CD4-positive, alpha-beta T cell treated with Interleukin-15 for 1 hour (primary cell): ENCODE measurements around the gene TMX2.
"Not testable (repeated sequence)": the region's sequence is repeated elsewhere in the genome, so short reads cannot be mapped to it uniquely, and the experiment has no call there.

Experiments
- DNase-seq: peaks from one replicate; pipeline ENCODE4 v3.0.0-alpha.2; 2020

Gene TMX2

DNA sequence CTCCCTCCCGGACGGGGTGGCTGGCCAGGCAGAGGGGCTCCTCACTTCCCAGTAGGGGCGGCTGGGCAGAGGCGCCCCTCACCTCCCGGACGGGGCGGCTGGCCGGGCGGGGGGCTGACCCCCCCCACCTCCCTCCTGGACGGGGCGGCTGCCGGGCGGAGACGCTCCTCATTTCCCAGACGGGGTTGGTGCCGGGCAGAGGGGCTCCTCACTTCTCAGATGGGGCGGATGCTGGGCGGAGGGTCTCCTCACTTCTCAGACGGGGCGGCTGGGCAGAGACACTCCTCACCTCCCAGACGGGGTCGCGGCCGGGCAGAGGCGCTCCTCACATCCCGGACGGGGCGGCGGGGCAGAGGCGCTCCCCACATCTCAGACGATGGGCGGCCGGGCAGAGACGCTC, 4.3 kb downstream of the TMX2 start:
- not testable (repeated sequence) for DNase-seq

DNA sequence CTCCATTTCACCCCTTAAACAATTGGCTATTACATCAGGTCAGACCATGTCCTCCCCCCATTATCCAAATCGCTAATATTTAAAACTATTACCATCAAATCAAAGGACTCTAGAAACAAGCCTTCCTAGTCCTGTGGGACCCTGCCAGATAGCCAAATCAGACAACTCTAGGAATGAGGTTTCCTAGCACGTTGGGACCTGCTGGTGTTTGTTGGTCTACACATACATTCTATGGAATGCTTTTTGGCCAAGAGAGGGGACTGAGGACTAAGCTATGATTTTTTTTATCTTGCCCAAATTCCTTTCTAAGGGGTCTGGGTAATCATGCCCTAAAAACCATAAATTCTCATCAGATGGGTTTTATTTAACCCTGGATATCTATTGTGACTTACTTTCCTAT, 14.8 kb downstream of the TMX2 start:
- no peak for DNase-seq

DNA sequence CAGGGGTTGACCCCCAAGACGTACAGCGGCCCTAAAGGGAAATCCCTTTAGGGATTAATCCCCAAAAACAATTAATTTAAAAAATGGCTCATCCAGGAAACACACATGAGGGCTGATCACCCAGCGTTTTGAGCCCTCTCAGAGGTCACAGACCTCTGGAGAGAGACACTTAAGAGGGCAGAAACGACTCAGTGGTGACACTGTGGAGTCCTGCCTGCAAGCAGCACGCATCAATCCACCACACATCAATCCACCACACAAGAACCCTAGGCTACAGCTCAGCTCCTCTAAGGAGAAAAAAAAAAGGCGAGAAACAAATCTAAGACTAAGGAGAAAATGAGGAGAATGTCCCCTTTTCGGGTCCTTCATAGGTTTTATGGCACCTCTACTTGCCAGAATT, 16.4 kb downstream of the TMX2 start:
- no peak for DNase-seq

DNA sequence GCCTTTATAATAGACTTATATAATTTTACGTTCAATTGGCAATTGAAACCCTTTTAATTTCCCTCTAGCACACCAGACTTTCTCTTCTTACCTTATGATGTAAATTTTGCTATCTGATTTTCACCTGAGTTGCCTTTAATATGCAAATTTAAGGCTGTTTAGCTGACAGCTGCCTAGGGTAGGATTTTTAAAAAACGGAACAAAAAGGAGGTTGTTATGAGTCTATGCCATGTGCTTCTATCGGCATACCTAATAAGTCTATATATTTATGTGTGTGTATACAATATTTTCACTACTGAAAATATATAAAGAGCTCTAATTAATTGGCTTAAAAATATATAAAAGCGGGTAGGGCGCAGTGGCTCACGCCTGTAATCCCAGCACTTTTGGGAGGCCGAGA, 17.1 kb downstream of the TMX2 start:
- DNase-seq, result no peak

DNA sequence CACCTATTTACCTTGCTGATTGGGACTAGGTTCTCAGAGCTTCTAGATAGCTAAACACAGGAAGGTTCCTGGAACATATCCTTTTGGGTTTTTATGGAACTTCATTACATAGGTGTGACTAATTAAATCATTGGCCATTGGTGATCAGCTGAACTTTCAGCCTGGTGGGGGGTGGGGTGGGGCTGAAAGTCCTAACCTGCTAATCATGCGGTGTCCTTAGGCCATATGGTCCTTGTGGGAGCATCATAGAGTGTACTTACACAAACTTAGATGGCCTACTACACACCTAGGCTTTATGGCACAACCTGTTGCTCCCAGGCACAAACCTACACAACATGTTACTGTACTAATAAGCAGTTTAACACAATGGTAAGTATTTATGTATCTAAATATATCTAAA, 20.3 kb downstream of the TMX2 start:
- no peak for DNase-seq

DNA sequence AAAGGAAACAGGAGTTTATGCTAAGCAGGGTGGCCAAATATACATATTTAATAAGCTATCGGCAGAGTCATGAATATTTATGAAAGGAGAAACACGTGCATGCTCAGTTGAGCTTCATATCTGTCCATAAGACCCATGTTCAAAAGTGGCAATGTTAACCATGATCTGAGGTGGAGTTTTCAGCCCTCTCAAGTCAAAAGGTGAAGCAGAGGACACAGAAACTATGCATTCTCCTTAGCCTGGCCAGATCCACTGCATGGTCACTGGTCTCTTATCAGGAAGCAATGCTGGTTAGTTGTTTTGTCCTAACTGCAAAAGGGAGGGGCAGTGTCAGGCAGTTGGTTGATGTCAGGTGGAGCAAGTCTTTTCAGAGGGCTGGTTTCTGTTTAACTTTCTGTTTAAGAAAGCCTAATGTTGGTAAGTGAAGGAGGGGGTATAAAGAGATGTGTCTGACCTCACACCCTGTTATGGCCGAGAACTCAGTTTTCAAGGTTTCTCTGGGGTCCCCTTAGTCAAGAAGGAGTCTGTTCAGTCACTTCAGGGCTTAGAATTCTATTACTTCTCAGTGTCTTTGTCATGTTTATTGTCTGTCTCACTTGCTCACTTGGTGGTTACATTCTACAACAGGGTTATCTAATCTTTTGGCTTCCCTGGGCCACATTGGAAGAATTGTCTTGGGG, 23.4 kb downstream of the TMX2 start:
- no peak for DNase-seq

DNA sequence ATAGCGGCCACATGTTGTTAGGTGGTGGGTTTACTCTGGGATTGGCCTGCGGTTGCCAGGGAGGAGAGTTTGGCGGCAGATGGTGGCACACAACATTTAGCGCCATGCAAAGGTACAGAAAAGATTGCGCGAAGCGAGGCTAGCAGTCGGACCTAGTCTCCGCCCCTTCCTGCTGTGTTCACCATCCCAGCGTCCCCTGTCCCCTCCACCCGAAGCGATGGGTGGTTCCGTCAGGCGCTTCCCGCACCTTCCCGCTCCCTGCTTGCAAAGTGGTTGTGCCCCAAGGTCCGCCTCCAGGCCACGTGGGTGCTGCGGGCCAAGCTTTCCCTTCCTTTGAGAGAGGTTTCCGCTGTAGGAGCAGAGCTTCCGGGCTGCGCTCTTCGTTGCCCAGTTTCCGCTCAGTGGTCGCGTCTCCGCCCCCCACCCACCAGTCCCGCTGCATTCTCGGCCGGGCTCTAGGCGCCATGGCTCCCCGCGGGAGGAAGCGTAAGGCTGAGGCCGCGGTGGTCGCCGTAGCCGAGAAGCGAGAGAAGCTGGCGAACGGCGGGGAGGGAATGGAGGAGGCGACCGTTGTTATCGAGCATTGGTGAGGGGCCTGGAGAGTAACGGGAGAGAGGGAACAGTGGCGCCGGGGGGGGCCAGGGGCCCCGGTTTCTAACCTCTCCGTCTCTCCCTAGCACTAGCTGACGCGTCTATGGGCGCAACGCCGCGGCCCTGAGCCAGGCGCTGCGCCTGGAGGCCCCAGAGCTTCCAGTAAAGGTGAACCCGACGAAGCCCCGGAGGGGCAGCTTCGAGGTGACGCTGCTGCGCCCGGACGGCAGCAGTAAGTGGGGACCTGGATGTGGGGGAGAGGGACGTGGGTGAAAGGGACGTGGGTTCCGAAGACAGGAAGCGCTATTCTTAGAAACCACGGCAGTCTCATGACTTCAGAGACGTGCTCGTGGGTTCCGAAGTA, 29.0 kb downstream of the TMX2 start, which contains the start of gene SELENOH:
Gene SELENOH, plus strand, starts transcription at position 360 of the 955 bp plus-strand sequence. Its CDS starts 105 bp downstream, at position 465.
- peak; percentile 92 for DNase-seq

DNA sequence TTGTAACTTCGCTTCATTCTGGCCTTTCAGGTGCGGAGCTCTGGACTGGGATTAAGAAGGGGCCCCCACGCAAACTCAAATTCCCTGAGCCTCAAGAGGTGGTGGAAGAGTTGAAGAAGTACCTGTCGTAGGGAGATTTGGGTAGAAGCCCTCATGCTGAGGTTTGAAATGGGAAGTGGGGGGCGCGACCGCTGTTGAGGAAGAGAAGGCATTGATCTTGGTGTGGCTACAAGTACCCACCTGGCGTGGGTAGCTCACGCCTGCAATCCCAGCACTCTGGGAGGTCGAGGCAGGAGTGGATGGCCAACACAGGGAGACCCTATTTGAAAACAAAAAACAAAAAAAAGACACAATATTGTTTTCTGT, 29.7 kb downstream of the TMX2 start:
- no peak for DNase-seq

DNA sequence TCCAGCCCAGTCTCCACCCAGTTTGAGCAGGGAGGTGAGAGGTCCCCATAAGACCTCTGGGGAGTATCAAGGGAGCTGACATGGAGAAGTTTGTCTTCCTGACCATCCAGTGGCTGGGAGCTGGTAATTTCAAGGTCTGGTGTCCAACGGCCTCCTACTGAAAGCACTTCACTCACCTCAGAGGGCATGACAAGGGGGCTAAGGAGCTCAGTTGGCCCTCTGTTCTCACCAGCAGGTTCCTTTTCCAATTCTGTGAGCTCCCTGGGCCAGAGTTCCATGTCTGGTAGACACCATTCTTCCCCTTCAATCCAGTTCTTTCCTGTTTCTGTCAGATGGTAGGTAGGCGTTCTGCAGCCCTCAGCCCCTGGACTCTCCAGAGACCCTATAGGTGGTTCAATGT, 32.0 kb downstream of the TMX2 start:
- DNase-seq, result no peak

DNA sequence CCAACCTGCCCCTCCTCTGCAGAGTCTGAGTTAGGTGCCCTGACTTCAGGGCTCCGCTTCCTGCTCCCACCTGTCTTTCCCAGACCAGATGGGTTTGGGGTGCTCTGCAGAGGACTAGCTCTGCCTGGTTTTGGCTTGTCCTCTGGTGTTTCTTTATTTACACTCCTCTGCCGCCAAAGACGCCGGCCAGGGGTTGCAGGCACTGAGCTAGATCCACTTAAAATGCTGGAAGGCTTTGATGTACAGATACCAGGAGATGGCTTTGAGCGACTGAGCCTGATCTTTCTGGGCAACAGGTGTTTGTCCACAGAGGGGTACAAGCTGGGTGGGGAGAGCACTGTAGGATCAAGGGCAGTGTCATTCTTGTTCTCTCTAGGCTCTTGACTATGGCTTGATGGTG, 32.8 kb downstream of the TMX2 start:
- DNase-seq, result no peak

DNA sequence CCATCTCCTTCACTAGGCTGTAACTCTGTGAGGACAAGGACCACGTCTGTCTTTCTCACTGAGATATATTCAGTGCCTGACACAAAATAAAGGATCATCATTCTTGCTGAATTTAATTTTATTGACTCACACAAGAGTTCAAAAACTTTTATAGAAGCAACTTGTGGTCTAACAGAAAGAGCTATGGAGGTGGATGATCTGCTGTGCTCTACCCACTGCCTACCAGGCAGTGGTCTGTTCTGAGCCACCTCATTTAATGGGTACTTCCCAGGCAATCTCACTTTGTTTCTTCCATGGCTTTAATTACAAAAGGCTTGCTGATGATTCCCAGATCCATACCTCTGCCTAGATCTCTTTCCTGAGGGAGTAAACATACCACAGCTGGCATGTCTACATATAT, 34.5 kb downstream of the TMX2 start:
- DNase-seq, result no peak

DNA sequence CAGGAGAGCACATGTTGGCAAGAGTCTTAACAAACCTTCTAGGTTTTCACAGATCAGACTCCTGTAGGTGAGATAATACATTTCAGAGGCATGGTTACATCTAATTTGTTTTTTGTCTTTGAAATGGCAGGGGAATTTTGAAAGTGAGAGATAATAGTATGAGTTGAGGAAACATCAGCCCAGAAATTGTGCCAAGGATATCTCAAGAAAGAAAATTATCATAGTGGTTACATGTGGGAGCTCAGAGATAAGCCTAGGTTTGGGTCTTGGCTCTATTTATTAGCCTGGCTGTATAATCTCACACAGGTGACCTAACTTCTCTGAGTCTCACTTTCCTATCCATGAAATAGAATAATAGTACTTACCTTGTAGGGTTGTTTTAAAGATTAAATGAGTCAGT, 38.8 kb downstream of the TMX2 start:
- no peak for DNase-seq

DNA sequence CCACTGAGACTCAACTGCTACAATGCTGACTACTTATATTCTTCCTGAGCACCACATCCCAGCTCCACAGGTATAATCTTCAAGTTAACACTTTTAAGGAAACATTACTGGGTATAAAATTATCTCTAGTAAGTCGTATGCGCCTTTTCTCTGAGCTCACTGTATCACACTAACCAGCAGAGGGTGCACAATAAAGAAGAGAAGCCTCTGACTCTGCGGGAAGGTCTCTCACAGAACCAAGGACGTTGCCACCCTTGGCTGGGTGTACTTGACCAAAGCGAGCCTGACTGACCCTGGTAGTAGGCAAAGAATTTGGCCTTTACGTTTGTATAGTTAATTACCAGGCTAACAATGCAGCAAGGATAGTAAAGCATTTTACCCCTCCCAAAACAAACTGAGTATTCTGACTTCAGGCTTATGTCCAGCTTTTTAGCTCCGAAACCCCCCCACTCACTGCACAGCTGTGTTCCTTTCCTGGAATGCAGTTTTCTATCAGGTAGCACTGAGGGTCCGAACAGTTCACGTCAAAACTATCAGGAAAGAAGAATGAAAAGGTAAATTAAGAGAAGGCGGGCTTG, 39.4 kb downstream of the TMX2 start, which contains the start of gene BTBD18:
Gene BTBD18, minus strand, starts transcription at position 144 of the 578 bp plus-strand sequence. CDS start 631 bp downstream, outside the sequence.
- no peak for DNase-seq

DNA sequence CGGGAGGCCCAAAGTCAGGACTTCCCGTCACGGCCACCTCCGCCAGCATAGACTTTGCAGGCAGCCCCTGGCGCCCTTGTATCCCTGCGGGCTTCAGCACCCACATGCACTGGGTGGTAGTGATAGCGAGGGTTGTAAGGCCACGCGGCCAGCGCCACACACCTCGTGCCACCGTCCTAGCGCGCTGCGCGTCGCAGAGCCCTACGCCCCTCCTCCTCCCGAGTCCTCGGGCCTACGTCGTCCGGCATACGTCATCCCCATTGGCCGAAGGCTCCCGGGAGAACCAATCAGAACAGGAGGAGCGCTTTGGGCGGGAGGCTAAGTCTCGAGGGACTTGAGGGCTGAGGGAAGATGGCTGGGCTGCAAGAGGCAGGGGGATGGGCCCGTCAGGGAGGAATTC, 40.6 kb downstream of the TMX2 start:
- DNase-seq, result no peak

DNA sequence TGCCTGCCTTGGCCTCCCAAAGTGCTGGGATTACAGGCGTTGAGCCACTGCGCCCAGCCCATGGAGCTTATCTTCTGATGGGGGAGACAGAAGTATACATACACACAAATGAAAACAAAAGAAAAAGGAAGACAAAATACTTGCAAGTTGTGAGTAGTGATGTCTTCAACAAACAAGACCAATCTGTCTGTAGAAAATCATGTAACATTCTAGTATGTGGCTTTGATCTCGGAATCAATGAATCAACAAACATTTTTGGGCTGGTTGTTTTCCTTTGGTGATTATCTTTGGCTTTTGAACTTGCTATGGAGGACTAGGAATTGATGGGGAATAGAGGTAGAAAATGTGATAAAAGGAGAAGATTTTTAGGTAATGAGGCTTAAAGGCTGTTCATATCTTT, 45.8 kb downstream of the TMX2 start:
- no peak for DNase-seq

DNA sequence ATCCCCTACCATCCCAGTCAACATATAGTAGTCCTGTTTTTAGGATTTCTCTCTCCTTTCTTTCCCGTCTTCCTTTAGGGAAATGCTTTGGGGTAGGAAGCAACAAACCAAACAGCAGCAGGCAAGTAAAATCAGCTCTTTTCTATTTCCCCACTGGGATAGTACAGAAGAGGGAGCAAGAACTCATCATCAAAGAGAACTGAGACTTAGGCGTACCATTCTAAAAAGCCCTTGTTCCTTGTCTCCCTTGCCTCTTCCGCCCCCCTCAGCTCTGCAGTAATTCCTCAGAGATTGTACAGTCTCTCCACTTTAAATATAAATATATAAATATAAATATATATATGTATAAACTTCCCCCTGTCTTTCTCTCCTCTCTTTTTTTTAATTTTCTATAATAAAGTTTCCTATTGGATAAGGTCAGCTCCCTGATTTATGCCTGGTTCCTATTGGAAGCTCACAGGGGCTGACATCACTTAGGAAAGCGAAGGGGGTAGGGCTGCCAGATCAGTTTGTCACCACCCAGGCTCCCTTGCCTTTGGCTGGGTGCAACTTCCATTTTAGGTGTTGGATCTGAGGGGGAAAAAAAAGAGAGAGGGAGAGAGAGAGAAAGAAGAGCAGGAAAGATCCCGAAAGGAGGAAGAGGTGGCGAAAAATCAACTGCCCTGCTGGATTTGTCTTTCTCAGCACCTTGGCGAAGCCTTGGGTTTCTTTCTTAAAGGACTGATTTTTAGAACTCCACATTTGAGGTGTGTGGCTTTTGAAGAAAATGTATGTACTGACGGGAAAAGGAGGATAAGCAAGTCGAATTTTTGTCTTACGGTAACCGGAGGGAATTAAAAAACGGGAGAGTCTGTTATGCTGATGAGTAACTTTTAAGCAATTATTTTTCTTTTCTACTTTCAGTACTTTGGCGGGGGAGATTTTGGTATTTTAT, 49.2 kb downstream of the TMX2 start, which contains the start of gene CTNND1:
Gene CTNND1, plus strand, starts transcription at position 502 of the 934 bp plus-strand sequence. CDS start 29,677 bp downstream, outside the sequence.
- DNase-seq, result peak; percentile 63

DNA sequence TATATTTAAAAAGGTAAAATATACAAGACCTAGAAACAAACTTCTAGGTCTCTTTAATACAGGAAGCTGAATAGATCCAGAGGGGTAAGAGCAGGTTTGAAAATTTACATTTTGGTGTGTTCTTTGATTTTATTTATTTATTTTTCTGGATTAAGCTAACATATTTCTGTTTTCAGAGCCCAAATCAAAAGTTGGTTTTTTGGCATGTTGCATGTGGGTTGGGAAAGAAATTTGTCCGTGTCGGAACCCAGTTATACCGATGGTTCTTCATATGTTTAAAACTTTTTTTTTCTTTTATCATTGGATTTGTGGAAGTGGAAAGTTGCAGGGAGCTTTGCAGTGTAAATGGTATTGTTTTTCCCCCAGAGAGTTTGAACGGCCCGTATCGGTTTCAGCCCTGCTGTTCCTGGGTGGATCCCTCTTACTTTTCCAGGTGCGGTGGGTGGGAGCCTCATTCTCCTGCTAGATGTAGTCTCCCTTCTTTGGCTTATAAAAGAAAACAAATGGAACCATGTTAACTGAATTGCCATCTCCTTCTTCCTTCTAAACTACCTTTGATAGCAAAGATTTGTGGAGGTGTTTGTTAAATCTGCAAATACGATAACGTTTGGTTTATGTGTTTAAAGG, 50.0 kb downstream of the TMX2 start:
- no peak for DNase-seq

DNA sequence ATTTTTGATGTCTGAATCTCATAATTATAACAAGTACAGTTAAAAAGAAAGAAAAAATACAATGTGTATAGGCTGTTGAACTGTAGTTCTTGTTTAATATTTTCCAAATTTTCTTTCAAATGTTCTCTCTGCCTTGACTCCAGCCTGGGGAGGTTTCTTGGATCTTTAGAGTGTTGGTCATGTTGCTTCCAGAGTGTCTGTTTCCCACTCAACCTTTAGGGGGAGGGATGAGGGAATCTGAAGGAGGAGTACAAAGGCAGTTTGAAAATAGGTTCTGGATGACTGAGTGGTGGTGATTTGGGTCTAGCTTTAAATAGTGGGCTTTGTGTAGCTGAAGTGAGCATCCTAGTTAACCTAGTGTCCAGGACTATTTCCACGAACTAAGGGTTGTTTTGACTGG, 51.2 kb downstream of the TMX2 start:
- DNase-seq, result no peak

DNA sequence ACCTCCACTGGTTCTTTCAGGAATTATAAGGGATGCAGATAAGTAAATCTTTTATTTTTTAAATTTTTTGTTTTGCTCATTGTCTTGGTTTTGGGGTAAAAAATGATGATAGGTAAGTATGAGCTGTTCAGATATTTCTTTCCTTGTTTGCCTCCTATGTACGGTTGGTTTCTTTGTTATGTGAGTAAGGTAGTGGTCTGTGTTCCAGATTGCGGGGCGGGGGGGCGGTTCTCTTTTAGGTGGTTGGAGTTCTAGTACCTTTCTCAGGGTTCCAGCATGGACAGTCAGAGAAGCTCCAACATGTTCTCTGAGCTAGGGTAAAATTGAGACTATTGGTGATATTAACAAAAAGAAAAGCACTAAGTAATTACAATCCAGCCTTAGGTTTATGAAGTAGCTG, 51.6 kb downstream of the TMX2 start:
- no peak for DNase-seq

DNA sequence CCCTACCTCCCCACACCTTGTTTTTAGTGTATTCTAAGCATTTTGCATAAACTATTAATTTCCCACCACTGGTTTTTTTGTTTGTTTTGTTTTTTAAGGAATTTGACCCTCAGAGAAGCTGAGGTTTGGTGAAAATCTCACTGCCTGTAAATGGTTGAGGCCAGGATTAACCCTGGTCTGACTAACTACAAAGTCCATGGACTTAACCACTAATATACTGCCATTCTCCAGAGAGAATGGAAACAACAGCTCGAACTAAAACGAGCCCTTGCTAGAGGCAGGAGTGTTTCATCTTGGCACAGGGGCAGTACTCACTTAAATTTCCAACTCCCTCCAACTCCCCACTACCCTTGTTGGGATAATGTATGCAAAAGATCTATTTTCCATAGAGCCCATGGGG, 52.2 kb downstream of the TMX2 start:
- no peak for DNase-seq

DNA sequence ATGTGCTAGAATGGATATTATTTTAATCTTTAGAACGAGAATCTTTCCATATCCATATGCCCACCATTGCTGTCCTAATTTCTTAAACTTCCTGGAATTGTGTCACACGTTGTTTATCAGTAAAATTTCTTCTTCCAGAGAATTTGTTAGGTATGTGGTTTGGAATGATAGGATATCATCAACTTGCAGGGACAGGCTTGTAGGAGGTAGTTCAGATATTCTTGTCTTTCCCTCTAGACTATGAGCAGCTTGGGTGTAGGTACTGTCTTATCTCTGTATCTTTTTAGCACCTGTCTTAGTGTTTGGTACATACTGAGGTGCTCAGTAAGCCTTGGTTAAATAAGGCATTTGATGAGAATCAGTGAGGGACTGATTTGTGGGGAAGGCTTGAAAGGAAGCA, 52.6 kb downstream of the TMX2 start:
- DNase-seq, result no peak

DNA sequence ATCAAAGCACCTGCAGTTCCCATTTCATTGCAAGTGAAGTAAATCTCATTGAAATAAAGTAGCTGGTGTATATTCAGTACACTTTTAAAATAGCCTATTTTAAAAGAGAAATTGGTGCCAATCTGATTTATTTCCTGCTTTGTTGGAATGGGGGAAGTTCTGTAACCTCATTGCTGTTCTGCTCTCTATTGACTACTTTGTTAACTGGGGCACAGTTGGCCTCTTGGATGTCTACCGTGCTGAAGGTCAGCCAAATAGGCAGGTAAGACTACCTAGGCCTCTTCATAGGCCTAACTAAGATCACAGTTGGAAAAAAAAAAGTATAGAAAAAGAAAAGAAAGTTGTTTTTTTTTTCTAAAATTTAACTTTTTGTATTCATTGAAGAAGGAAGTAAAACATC, 58.4 kb downstream of the TMX2 start:
- no peak for DNase-seq
